Endothelial cell of umbilical vein (primary cell): ENCODE results near the gene MYDGF. TPM values are rescaled to one million over a fixed set of nuclear protein-coding genes. Genes with fewer than 3 reads are reported as not detected.

Source experiments
- polyA plus RNA-seq, 4 experiments: library from polyadenylated mRNA; depleted of rRNA in 3 of 4; stranded (reverse) in 3 of 4; unstranded in 1 of 4; fragments of >200 nt; gene quantifications; 2 replicates each; pipeline versions ENCODE4 v1.2.1 to v1.2.3, GENCODE V29; 2011 to 2012; ENCODE audit warnings: missing spikeins in 1 of 4
- total RNA-seq: library from RNA; stranded (reverse); gene quantifications from 2 replicates; pipeline ENCODE4 v1.2.3, GENCODE V29; 2021

The MYDGF gene
- total and polyA plus RNA-seq, 2 donors (not counting 3 experiments of a cell fraction or from before 2014, with no cell fraction given) = 191 to 337 TPM

Other genes with a start within 250 kb of the MYDGF start
- gene UBXN6, start 212.5 kb downstream of the MYDGF start, total RNA-seq = 78.5 and 84.5 TPM in 2 replicates
- 93.7 and 171 TPM in 2 replicates for gene UBXN6, start 212.5 kb downstream of the MYDGF start, polyA plus RNA-seq
- gene HDGFL2, start 198.0 kb downstream of the MYDGF start, total RNA-seq = 79.6 and 89.9 TPM in 2 replicates
- gene HDGFL2, start 198.0 kb downstream of the MYDGF start, polyA plus RNA-seq = 27.2 and 39.1 TPM in 2 replicates
- not detected in 2 replicates for gene PLIN4, start 151.9 kb downstream of the MYDGF start, total RNA-seq
- gene PLIN4, start 151.9 kb downstream of the MYDGF start, polyA plus RNA-seq = 0.01 TPM in 1 of 2 replicates, not detected in the other
- 0.24 TPM in 1 of 2 replicates, not detected in the other for gene PLIN5, start 135.1 kb downstream of the MYDGF start, total RNA-seq
- 0.17 and 0.24 TPM in 2 replicates for gene PLIN5, start 135.1 kb downstream of the MYDGF start, polyA plus RNA-seq
- gene LRG1, start 130.3 kb downstream of the MYDGF start, total RNA-seq = 0.31 and 0.42 TPM in 2 replicates
- gene LRG1, start 130.3 kb downstream of the MYDGF start, polyA plus RNA-seq = 0.21 and 0.24 TPM in 2 replicates
- gene SEMA6B, start 110.7 kb downstream of the MYDGF start, total RNA-seq = 166 and 176 TPM in 2 replicates
- 97.8 and 108 TPM in 2 replicates for gene SEMA6B, start 110.7 kb downstream of the MYDGF start, polyA plus RNA-seq
- 53.7 and 56.1 TPM in 2 replicates for gene TNFAIP8L1, start 30.8 kb downstream of the MYDGF start, total RNA-seq
- gene TNFAIP8L1, start 30.8 kb downstream of the MYDGF start, polyA plus RNA-seq = 40.0 and 44.8 TPM in 2 replicates
- 87.6 and 98.0 TPM in 2 replicates for gene DPP9, start 53.5 kb upstream of the MYDGF start, total RNA-seq
- 31.5 and 38.3 TPM in 2 replicates for gene DPP9, start 53.5 kb upstream of the MYDGF start, polyA plus RNA-seq
- gene FEM1A, start 121.4 kb upstream of the MYDGF start, total RNA-seq = 11.4 TPM in 2 replicates
- 5.1 and 5.9 TPM in 2 replicates for gene FEM1A, start 121.4 kb upstream of the MYDGF start, polyA plus RNA-seq
- gene TICAM1, start 161.4 kb upstream of the MYDGF start, total RNA-seq = 17.6 and 19.0 TPM in 2 replicates
- gene TICAM1, start 161.4 kb upstream of the MYDGF start, polyA plus RNA-seq = 4.3 and 4.8 TPM in 2 replicates
- gene PLIN3, start 197.3 kb upstream of the MYDGF start, total RNA-seq = 76.8 and 77.9 TPM in 2 replicates
- 88.9 and 90.0 TPM in 2 replicates for gene PLIN3, start 197.3 kb upstream of the MYDGF start, polyA plus RNA-seq
- not detected in 2 replicates for gene ARRDC5, start 232.6 kb upstream of the MYDGF start, total RNA-seq
- 0.04 and 0.18 TPM in 2 replicates for gene ARRDC5, start 232.6 kb upstream of the MYDGF start, polyA plus RNA-seq
- 70.8 and 76.8 TPM in 2 replicates for gene UHRF1, start 239.2 kb upstream of the MYDGF start, total RNA-seq
- 9.1 and 13.3 TPM in 2 replicates for gene UHRF1, start 239.2 kb upstream of the MYDGF start, polyA plus RNA-seq